GM12864 (cell line): ENCODE results near the gene SLC39A11.
"Not testable (repeated sequence)": the region's sequence is repeated elsewhere in the genome, so short reads cannot be mapped to it uniquely, and the experiment has no call there.

Experiments
- DNase-seq: peaks from one replicate; pipeline ENCODE4 v3.0.0-alpha.2; 2011; ENCODE audit warnings: low read depth
- H3K4me3 ChIP-seq: 2 replicates; pipeline ENCODE4 v1.5.1; 2011; ENCODE audit warnings: mild to moderate bottlenecking, low read depth, low read length, control low read depth
- CTCF ChIP-seq: IDR thresholded peaks from 2 replicates; pipeline ENCODE4 v1.5.1; 2011; ENCODE audit warnings: low read depth, mild to moderate bottlenecking, moderate library complexity, low read length, control low read depth, inconsistent platforms; ENCODE audit errors: missing control alignments

The SLC39A11 gene

GRCh38 chr17:72913142-72913682 lies 179.3 kb downstream of the SLC39A11 start:
- no peak overlapping the region for H3K4me3 ChIP-seq
- no peak for TF ChIP-seq CTCF
- DNase-seq = no peak

DNA sequence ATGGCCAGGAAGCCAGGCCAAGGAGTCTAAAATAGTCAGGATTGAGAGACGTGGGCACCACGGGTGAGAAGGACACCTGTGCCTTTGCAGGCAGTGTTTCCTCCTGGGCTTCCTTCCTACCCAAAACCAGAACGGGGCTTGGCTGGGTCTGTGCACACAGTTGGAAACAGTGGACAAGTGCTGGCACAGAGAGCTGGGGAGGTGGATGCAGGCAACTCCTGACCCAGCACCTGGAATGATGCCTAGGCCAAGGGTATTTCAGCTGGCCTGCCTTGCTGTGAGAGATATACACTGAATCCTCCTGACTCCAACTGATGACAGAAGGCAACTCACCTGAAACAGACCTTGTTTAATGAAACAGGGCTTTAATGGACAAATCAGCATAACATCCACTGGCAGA lies 186.2 kb downstream of the SLC39A11 start:
- no peak for DNase-seq
- TF ChIP-seq CTCF = no peak
- no peak overlapping the region for H3K4me3 ChIP-seq

DNA sequence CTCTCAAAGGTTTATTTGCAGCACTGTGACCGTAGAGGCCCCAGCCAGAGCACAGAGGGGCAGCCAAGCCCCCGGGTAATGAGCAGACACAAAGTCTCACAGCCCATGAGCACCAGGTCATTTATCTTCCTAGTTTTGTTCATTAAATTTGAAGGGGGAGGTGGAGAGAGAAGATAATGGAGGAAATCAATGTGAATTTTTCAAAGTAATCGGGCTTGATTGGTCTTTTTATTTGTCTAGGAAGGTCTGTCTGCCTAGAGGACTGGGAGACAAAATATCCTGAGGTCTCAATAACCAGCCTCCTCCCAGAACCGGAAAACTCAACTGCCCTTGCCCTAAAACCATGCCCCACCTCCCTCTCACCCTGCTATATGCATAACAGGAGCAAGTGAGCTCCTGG lies 189.0 kb downstream of the SLC39A11 start:
- no peak for DNase-seq
- H3K4me3 ChIP-seq = no peak overlapping the region
- TF ChIP-seq CTCF = no peak

- no peak for DNase-seq
- TF ChIP-seq CTCF = no peak
- H3K4me3 ChIP-seq = no peak overlapping the region
Measured at GRCh38 chr17:72901657-72902056, 190.8 kb downstream of the SLC39A11 start.

DNA sequence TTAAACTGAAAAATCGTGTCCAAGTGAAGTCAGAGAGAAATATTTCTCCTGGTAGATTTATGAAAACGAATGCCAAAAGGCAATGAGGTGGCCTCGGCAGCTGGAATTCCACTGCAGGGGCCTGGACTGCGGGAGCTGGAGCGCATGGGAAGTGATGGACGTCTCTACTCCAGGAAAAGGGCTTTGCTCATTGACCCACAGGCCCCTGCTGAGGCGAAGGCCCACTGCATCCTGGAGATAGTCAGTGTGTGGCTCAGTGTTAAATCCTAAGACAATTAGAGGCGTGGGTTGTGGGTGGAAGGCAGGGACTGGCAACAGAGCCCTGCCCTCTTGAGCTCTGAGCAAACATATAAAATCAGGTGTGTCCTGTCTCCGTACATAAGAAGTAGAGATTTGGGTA lies 191.4 kb downstream of the SLC39A11 start:
- no peak overlapping the region for H3K4me3 ChIP-seq
- no peak for DNase-seq
- no peak for TF ChIP-seq CTCF

- TF ChIP-seq CTCF = no peak
- H3K4me3 ChIP-seq = no peak overlapping the region
- no peak for DNase-seq
Measured at GRCh38 chr17:72900654-72900971, 191.9 kb downstream of the SLC39A11 start.

DNA sequence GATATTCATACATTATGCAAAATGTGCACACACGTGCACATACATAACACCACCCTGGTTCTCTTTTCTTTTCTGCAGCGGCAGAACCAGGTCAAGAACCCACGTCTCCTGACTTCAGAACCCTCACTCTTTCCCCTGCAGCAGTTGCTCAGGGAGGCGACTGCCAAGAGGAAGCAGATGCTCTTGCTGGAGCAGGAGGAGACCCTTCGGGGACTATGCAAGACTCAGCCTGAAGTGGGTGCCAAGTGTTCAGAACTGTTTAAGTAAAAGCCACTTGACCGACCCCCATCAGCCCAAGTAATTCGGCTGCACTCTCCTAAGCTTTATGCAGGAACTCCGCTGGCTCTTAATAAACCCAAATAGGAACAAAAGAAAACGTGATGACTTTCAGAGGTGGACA lies 193.8 kb downstream of the SLC39A11 start:
- TF ChIP-seq CTCF = no peak
- DNase-seq = no peak
- H3K4me3 ChIP-seq = no peak overlapping the region

DNA sequence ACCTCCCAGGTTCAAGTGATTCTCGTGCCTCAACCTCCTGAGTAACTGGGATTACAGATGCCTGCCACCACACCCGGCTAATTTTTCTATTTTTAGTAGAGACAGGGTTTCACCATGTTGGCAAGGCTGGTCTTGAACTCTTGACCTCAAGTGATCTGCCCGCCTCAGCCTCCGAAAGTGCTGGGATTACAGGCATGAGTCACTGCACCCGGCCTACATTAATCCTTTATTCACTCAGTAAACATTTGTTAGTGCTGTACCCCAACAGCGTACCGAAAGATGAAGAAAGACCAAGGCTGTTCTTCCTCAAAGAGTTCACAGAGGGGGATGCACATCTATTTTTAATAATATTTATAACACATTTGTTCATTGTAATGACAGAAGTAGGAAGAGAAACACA lies 196.2 kb downstream of the SLC39A11 start:
- DNase-seq, H3K4me3 ChIP-seq: not testable (repeated sequence)
